ENCODE measurements around the gene LRRC32. TPM values are rescaled to one million over a fixed set of nuclear protein-coding genes. Genes with fewer than 3 reads are reported as not detected.

Gene LRRC32
- polyA plus RNA-seq, 1 donor from 2014 or later = not detected

DNA sequence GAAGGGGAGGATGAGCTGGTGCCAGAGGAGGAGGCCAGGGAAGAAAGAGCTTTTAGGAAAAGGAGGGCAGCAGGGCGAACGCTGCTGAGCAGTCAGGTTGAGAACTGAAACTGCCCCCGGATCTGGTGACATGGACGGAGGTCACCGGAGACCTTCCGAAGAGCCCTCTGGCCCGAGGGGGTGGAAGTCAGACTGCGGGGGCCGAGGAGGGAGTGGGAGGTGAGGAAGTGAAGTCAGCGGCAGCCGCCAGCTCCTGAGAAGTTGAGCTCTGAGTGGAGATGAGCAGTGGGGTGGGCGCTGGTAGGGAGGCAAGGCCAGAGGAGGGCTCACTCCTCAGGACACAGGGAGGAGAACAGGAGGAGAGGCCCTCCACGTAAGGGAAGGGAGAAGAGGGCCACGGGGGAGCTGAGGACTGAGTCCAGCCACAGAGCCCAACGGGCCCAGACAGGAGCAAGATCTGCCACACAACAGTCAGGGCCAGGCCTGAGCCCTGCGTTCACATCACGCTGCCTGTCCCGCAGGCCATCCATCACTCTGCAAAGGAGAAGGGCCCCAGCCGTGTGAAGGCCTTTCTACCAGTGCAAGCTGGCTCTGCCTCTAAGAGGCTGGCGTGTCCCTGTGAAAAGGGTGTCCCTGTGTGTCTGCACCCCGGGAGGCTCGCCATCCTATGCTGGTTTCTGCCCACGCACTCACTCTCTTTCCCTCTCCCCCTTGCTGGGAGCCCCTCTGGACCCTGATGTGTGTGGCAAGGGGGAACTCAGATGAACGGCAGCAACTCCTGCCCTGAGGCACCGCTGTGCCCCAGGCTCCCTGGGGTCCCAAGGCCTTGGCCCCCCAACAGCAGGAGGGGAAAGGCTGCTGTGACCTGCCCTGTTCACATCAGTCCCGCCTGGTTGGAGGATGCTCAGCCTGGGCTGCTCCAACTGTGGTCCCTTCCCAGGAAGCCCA lies 19.0 kb upstream of the LRRC32 start:
- H2AFZ ChIP-seq (ENCODE audit: low read depth, low read length) = no peak overlapping the region
- no peaks in the 10 kb centered on the region for H3K9me2 ChIP-seq (ENCODE audit: insufficient read depth, low read length)
- no peak overlapping the region for H3K9ac ChIP-seq (ENCODE audit: low read length)
- no peak overlapping the region for H3K4me3 ChIP-seq (ENCODE audit: low read length)
- H3K27ac ChIP-seq (ENCODE audit: low read length) = no peak overlapping the region
- TF ChIP-seq TAF1 (IDR thresholded peaks at IDR 0.05; ENCODE audit: low read depth) = no peak
- H3K9me3 ChIP-seq (ENCODE audit: low read length) = no peaks in the 10 kb centered on the region
- no peak overlapping the region for H3K4me2 ChIP-seq (ENCODE audit: low read length)
- no peaks in the 10 kb centered on the region for H3K79me2 ChIP-seq (replicated peaks; ENCODE audit: insufficient read depth, low read length)
- H3K36me3 ChIP-seq (ENCODE audit: insufficient read depth, low read length) = no peaks in the 10 kb centered on the region
- H3F3A ChIP-seq (ENCODE audit: insufficient read depth, low read length, poor library complexity, severe bottlenecking) = no peaks in the 10 kb centered on the region
- no peaks in the 10 kb centered on the region for H4K20me1 ChIP-seq (ENCODE audit: insufficient read depth)
- no peaks in the 10 kb centered on the region for H3K27me3 ChIP-seq (ENCODE audit: insufficient read depth, low read depth, low read length)

- TF ChIP-seq, protein P1, sequence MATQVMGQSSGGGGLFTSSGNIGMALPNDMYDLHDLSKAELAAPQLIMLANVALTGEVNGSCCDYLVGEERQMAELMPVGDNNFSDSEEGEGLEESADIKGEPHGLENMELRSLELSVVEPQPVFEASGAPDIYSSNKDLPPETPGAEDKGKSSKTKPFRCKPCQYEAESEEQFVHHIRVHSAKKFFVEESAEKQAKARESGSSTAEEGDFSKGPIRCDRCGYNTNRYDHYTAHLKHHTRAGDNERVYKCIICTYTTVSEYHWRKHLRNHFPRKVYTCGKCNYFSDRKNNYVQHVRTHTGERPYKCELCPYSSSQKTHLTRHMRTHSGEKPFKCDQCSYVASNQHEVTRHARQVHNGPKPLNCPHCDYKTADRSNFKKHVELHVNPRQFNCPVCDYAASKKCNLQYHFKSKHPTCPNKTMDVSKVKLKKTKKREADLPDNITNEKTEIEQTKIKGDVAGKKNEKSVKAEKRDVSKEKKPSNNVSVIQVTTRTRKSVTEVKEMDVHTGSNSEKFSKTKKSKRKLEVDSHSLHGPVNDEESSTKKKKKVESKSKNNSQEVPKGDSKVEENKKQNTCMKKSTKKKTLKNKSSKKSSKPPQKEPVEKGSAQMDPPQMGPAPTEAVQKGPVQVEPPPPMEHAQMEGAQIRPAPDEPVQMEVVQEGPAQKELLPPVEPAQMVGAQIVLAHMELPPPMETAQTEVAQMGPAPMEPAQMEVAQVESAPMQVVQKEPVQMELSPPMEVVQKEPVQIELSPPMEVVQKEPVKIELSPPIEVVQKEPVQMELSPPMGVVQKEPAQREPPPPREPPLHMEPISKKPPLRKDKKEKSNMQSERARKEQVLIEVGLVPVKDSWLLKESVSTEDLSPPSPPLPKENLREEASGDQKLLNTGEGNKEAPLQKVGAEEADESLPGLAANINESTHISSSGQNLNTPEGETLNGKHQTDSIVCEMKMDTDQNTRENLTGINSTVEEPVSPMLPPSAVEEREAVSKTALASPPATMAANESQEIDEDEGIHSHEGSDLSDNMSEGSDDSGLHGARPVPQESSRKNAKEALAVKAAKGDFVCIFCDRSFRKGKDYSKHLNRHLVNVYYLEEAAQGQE (IDR thresholded peaks at IDR 0.05; ENCODE audit: borderline replicate concordance) = no peak
- TF ChIP-seq MXI1 (conservative IDR thresholded peaks at IDR 0.05; ENCODE audit: poor library complexity, severe bottlenecking) (no peak), POLR2AphosphoS5 (IDR thresholded peaks at IDR 0.05) (no peak), EZH2 (IDR thresholded peaks at IDR 0.05; ENCODE audit: borderline replicate concordance, insufficient read depth, low read length, poor library complexity, severe bottlenecking) (no peak), SMC3 (conservative IDR thresholded peaks at IDR 0.05; ENCODE audit: poor library complexity) (no peak), RAD21 (conservative IDR thresholded peaks at IDR 0.05) (no peak), TAF1 (IDR thresholded peaks at IDR 0.05; ENCODE audit: low read depth) (no peak), EP300 (conservative IDR thresholded peaks at IDR 0.05; ENCODE audit: poor library complexity, severe bottlenecking) (no peak), CTCF (IDR thresholded peaks at IDR 0.05; ENCODE audit: poor library complexity, severe bottlenecking) (no peak)
- no peaks in the 10 kb centered on the region for H3K9me2 ChIP-seq (ENCODE audit: insufficient read depth, low read length)
- no peaks in the 10 kb centered on the region for H3K9me3 ChIP-seq (ENCODE audit: low read length)
- no peaks in the 10 kb centered on the region for H3K36me3 ChIP-seq (ENCODE audit: insufficient read depth, low read length)
- no peaks in the 10 kb centered on the region for H3F3A ChIP-seq (ENCODE audit: insufficient read depth, low read length, poor library complexity, severe bottlenecking)
- no peaks in the 10 kb centered on the region for H3K79me2 ChIP-seq (replicated peaks; ENCODE audit: insufficient read depth, low read length)
- H4K20me1 ChIP-seq (ENCODE audit: insufficient read depth) = no peaks in the 10 kb centered on the region
- H3K4me2 ChIP-seq (ENCODE audit: low read length) = no peak overlapping the region
- no peak overlapping the region for H2AFZ ChIP-seq (ENCODE audit: low read depth, low read length)
- H3K4me3 ChIP-seq (ENCODE audit: low read length) = no peak overlapping the region
- H3K27me3 ChIP-seq (ENCODE audit: insufficient read depth, low read depth, low read length) = no peaks in the 10 kb centered on the region
- H3K27ac ChIP-seq (ENCODE audit: low read length) = no peak overlapping the region
- H3K9ac ChIP-seq (ENCODE audit: low read length) = no peak overlapping the region
Measured at GRCh38 chr11:76688146-76688545, 17.6 kb upstream of the LRRC32 start.

Data from neural cell (in vitro differentiated cells).